HepG2 (cell line): Measurements from ENCODE around the gene WNT9A. TPM values are rescaled to one million over a fixed set of nuclear protein-coding genes. Genes with fewer than 3 reads are reported as not detected.

ENCODE experiments used
- ATAC-seq: fragments of 200-7000 bp; cut with Tn5 transposase; 3 replicates; pipeline ENCODE4 v1.9.1; 2020; ENCODE audit warnings: mild to moderate bottlenecking, moderate library complexity
- BruUV-seq: library from RNA; stranded (reverse); fragments of 400-500 nt; replicated peaks from 2 replicates; lab custom pipeline; 2021; lab: Mats Ljungman, UMichigan
- CTCF ChIA-PET: fragments of 300-600 bp; formaldehyde crosslinking; extraction: SDS; loops from one replicate; lab custom pipeline; 2021; ENCODE audit warnings: low total read pairs, inconsistent platforms, low intra/inter-chr PET ratio; lab: Yijun Ruan, JAX
- POLR2A ChIA-PET: fragments of 350-600 bp; sonication (Branson Sonifier 250); formaldehyde crosslinking; loops from one replicate; lab custom pipeline; 2020; ENCODE audit warnings: antibody characterized with exemption, inconsistent platforms; lab: Yijun Ruan, JAX
- DNase-seq: peaks from one replicate; pipeline ENCODE4 v3.0.0-alpha.2; 2015; ENCODE audit warnings: low spot score
- FAIRE-seq: peaks from 3 replicates; lab custom pipeline; 2011; peaks lifted over from hg19 to GRCh38; lab: Jason Lieb, UNC
- H2AFZ ChIP-seq: one replicate; pipeline ENCODE4 v1.6.1; 2011; ENCODE audit warnings: low read length, inconsistent platforms
- H3K27ac ChIP-seq: fragments of 300-600 bp; 3 replicates; pipeline ENCODE4 v1.8.0; 2011; ENCODE audit warnings: mixed run types, mild to moderate bottlenecking, mixed read lengths, low read length, inconsistent platforms; ENCODE audit not compliant: insufficient read depth; ENCODE audit errors: extremely low read length
- H3K27me3 ChIP-seq, 2 experiments: fragments of 200-600 bp in 1 of 2; 2 replicates in 1 of 2; 3 replicates in 1 of 2; pipeline versions ENCODE4 v1.6.0 to v1.8.0; 2011; ENCODE audit warnings: low read length in 2 of 2, mild to moderate bottlenecking in 2 of 2, moderate library complexity in 2 of 2, inconsistent platforms in 1 of 2; ENCODE audit not compliant: insufficient read depth in 2 of 2, control insufficient read depth in 1 of 2
- H3K36me3 ChIP-seq, 2 experiments: fragments of 200-600 bp in 1 of 2; replicated peaks in 1 of 2; 2 replicates in 1 of 2; 3 replicates in 1 of 2; pipeline versions ENCODE4 v1.5.1 to v1.8.0; 2011; ENCODE audit warnings: low read length in 2 of 2, inconsistent platforms in 1 of 2; ENCODE audit not compliant: insufficient read depth in 2 of 2, control insufficient read depth in 1 of 2
- H3K4me1 ChIP-seq: 2 replicates; pipeline ENCODE4 v1.5.1; 2012; ENCODE audit warnings: low read length, inconsistent platforms; ENCODE audit not compliant: insufficient read depth
- H3K4me2 ChIP-seq: 2 replicates; pipeline ENCODE4 v1.6.0; 2011; ENCODE audit warnings: low read depth, low read length, inconsistent platforms
- H3K4me3 ChIP-seq, 3 experiments: fragments of 200-600 bp in 1 of 3; sonication (generic), shearing (Covaris generic) in 1 of 3; replicated peaks in 1 of 3; 2 replicates each; pipeline ENCODE4 v1.5.1; 2011 to 2016; ENCODE audit warnings: low read length in 3 of 3, inconsistent platforms in 2 of 3, low read depth in 2 of 3, mild to moderate bottlenecking in 2 of 3, control low read depth in 1 of 3, mixed read lengths in 1 of 3; ENCODE audit not compliant: insufficient read depth in 1 of 3
- H3K79me2 ChIP-seq: one replicate; pipeline ENCODE4 v1.6.1; 2011; ENCODE audit warnings: low read length, inconsistent platforms; ENCODE audit not compliant: insufficient read depth
- H3K9ac ChIP-seq: 2 replicates; pipeline ENCODE4 v1.6.0; 2011; ENCODE audit warnings: mild to moderate bottlenecking, low read depth, low read length, inconsistent platforms; ENCODE audit not compliant: insufficient read depth
- H3K9me3 ChIP-seq: 2 replicates; pipeline ENCODE4 v1.5.1; 2012; ENCODE audit warnings: mild to moderate bottlenecking, low read length
- H4K20me1 ChIP-seq: 2 replicates; pipeline ENCODE4 v1.6.0; 2011; ENCODE audit warnings: inconsistent platforms, mild to moderate bottlenecking, low read length, moderate library complexity; ENCODE audit not compliant: insufficient read depth
- CBX2 ChIP-seq, 2 experiments: fragments of 200-600 bp in 1 of 2; sonication (generic); formaldehyde crosslinking in 1 of 2; IDR thresholded peaks; 2 replicates each; pipeline versions ENCODE4 v1.7.0 to v1.8.1; 2018 to 2022; ENCODE audit warnings: low read depth in 2 of 2, low read length in 1 of 2, mild to moderate bottlenecking in 1 of 2, missing genetic modification reagents in 1 of 2
- DMTF1 ChIP-seq: sonication (generic); formaldehyde crosslinking; IDR thresholded peaks from 2 replicates; pipeline ENCODE4 v1.4.0; 2020; ENCODE audit warnings: mild to moderate bottlenecking, missing genetic modification reagents
- DNMT3B ChIP-seq: conservative IDR thresholded peaks from 2 replicates; pipeline ENCODE4 v1.6.1; 2016; ENCODE audit warnings: missing biosample characterization, control low read depth
- IRF2 ChIP-seq: IDR thresholded peaks from 2 replicates; pipeline ENCODE4 v1.6.1; 2018; ENCODE audit warnings: missing genetic modification reagents, missing compliant biosample characterization
- JDP2 ChIP-seq: sonication (generic); formaldehyde crosslinking; IDR thresholded peaks from 2 replicates; pipeline ENCODE4 v1.8.1; 2022; ENCODE audit warnings: missing genetic modification reagents, borderline replicate concordance
- NCOA2 ChIP-seq: sonication (generic); formaldehyde crosslinking; IDR thresholded peaks from 2 replicates; pipeline ENCODE4 v1.8.0; 2022; ENCODE audit warnings: inconsistent platforms
- NFE2L2 ChIP-seq: fragments of 150-350 bp; IDR thresholded peaks from 2 replicates; pipeline ENCODE4 v1.6.1; 2014; ENCODE audit warnings: low read length
- PBX3 ChIP-seq: sonication (generic); formaldehyde crosslinking; IDR thresholded peaks from 2 replicates; pipeline ENCODE4 v1.8.1; 2023; ENCODE audit warnings: missing genetic modification reagents, inconsistent platforms, borderline replicate concordance
- YY1 ChIP-seq: IDR thresholded peaks from 2 replicates; pipeline ENCODE4 v1.6.1; 2011; ENCODE audit warnings: low read length, low read depth, moderate library complexity, mild to moderate bottlenecking; ENCODE audit not compliant: insufficient read depth, insufficient replicate concordance
- WGBS: methylation state at CpG from one replicate; pipeline ENCODE4 v1.1.6; 2017; ENCODE audit warnings: low lambda C conversion rate; 5-methylcytosine and 5-hydroxymethylcytosine counted together
- in situ Hi-C: cut with HindIII; loops from 2 replicates; pipeline ENCODE4 v1.10.0; 2017; ENCODE audit warnings: low pct_unique_long_range_greater_than_20kb; ENCODE audit not compliant: extremely low pct_ligation_motif_present
- intact Hi-C: fragments of 100-400 bp; cut with micrococcal nuclease; formaldehyde crosslinking; loops from one replicate; pipeline ENCODE4 v1.10.0; 2022; ENCODE audit not compliant: unreplicated experiment
- polyA plus RNA-seq, 8 experiments: library from polyadenylated mRNA; depleted of rRNA in 3 of 8; stranded (reverse) in 7 of 8; unstranded in 1 of 8; fragments of >200 nt; fragmentation: Illumina TruSeq in 4 of 8; extraction: Trizol in 4 of 8; gene quantifications; 2 replicates each; pipeline versions ENCODE4 v1.2.1 to v1.2.3, GENCODE V29; 2011 to 2016; ENCODE audit warnings: low read depth in 4 of 8, missing spikeins in 1 of 8, mixed read lengths in 1 of 8; ENCODE audit not compliant: insufficient read depth in 1 of 8
- total RNA-seq, 5 experiments: library from RNA; depleted of rRNA; stranded (reverse); fragments of >200 nt; fragmentation: Illumina TruSeq; extraction: Trizol; gene quantifications; 2 replicates each; pipeline ENCODE4 v1.2.3, GENCODE V29; 2016; ENCODE audit warnings: low read depth in 1 of 5
- TF ChIP-seq, protein P1 (sequence below): sonication (generic); formaldehyde crosslinking; IDR thresholded peaks from 2 replicates; pipeline ENCODE4 v1.8.0; 2022; ENCODE audit warnings: missing genetic modification reagents, mild to moderate bottlenecking, inconsistent platforms, borderline replicate concordance
- TF ChIP-seq, protein P2 (sequence below), 2 experiments: sonication (generic) in 1 of 2; formaldehyde crosslinking in 1 of 2; IDR thresholded peaks; 2 replicates each; pipeline versions ENCODE4 v1.4.0 to v1.6.1; 2018 to 2020; ENCODE audit warnings: missing genetic modification reagents in 2 of 2, borderline replicate concordance in 1 of 2, low read depth in 1 of 2, mild to moderate bottlenecking in 1 of 2, missing biosample characterization in 1 of 2

WNT9A gene
- total and polyA plus RNA-seq, 2 of the 13 experiments (the other 11 are each of a cell fraction or from before 2014, with no cell fraction given), result 0.04 TPM; not detected in 1

- TF ChIP-seq YY1, result peak; percentile 1
Measured at GRCh38 chr1:227945891-227946623, 1.7 kb downstream of the WNT9A start (continued).

DNA sequence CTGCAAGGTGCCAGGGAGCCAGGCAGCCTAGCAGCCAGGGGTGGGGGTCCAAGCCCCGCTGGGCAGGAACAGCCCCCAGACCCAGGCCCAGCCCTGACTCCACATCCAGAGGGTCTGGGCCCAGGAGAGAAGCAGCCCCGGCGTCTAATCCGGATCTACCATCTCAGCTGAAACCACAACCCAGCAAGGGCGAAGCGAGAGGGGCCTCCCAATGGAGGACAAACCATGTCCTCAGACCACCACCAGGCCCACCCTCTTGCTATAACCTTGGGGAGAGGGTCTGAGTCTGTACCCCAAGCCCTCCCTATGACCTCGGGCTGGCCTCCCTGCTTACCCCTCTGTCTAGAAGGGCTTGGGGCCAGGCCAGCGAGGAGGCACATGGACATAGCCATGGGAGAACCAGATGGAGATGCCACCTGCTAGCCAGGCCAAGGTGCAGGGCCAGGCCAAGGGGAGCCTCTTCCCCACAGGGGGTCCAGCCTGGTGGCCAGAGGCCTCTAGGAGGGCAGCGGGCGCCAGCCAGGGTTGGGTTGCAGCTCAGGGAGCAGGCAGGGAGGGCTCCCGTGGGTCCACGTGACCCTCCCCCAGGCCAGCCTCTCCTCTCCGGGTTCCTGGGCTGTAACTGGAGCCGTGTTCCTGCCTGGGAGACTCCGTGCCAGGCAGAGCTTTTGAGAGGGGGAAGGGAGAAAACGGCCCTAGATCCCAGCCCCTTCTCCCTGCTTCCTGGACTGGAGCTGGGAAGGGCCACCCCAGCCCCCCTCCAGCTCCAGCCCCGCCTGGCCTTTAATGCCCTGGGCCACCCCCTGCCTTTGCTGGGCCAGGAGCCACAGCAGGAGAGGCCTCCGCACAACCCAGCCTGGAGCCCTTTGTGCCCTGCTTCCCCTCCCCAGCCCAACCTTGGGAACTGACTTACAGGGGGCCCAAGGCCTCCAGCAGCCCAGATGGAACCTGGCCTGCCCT is 2.5 kb downstream of the WNT9A start:
- ChIA-PET CTCF (interaction anchor here (0.7 to 2.9 kb wide), 2 partner anchors 183 kb away, joined by 3 to 36 read pairs; no protein-coding TSS in a partner anchor), POLR2A (interaction anchor here (0.5 kb wide), 1 partner anchor 151 kb away, joined by 4 read pairs; no protein-coding TSS in a partner anchor)
- intact Hi-C loops (no loop called here), in situ Hi-C loops (loop anchor here (5.0 kb wide), 2 partner anchors 43 to 183 kb away; no protein-coding TSS in a partner anchor)
- H3K4me1 ChIP-seq, result peaks cover 16% of the 10 kb centered on the region
- no peak for FAIRE-seq
- no peak overlapping the region for H3K4me3 ChIP-seq
- no peaks in the 10 kb centered on the region for H4K20me1 ChIP-seq
- H3K9ac ChIP-seq, result no peak overlapping the region
- no peaks in the 10 kb centered on the region for H3K36me3 ChIP-seq
- peaks cover 15 to 85% of the 10 kb centered on the region in 2 experiments; a peak in 4 of 5 replicates for H3K27me3 ChIP-seq
- WGBS, result 64% methylated on average over 6 of the region's 18 CpGs
- H3K27ac ChIP-seq, result no peak overlapping the region
- no peaks in the 10 kb centered on the region for H3K9me3 ChIP-seq
- H3K79me2 ChIP-seq, result no peaks in the 10 kb centered on the region
- ATAC-seq, result no peak
- no peak overlapping the region for H2AFZ ChIP-seq
- no peak for DNase-seq
- no peak overlapping the region for H3K4me2 ChIP-seq
- no TSS peak for BruUV-seq
- TF ChIP-seq IRF2 (CRISPR knock-in tag) (no peak), CBX2 (IDR thresholded peaks at IDR 0.05; ENCODE audit: low read depth, low read length) (no peak), CBX2 (CRISPR knock-in tag; IDR thresholded peaks at IDR 0.05; ENCODE audit: low read depth) (no peak), NFE2L2 (no peak), PBX3 (CRISPR knock-in tag) (no peak), DNMT3B (CRISPR knock-in tag) (no peak), DMTF1 (CRISPR knock-in tag) (no peak), NCOA2 (no peak), JDP2 (no peak)
- TF ChIP-seq, protein P1, sequence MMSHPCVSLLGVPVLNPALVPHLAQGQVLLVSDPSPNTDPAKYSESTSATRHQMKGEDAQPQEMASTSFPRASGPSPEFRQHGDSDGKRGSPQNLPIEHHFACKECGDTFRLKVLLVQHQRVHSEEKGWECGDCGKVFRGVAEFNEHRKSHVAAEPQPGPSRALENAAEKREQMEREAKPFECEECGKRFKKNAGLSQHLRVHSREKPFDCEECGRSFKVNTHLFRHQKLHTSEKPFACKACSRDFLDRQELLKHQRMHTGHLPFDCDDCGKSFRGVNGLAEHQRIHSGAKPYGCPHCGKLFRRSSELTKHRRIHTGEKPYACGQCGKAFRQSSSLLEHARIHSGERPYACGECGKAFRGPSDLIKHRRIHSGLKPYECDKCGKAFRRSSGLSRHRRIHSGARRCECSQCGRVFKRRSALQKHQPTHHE, result no peak
- TF ChIP-seq, protein P2, sequence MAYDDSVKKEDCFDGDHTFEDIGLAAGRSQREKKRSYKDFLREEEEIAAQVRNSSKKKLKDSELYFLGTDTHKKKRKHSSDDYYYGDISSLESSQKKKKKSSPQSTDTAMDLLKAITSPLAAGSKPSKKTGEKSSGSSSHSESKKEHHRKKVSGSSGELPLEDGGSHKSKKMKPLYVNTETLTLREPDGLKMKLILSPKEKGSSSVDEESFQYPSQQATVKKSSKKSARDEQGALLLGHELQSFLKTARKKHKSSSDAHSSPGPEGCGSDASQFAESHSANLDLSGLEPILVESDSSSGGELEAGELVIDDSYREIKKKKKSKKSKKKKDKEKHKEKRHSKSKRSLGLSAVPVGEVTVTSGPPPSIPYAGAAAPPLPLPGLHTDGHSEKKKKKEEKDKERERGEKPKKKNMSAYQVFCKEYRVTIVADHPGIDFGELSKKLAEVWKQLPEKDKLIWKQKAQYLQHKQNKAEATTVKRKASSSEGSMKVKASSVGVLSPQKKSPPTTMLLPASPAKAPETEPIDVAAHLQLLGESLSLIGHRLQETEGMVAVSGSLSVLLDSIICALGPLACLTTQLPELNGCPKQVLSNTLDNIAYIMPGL (CRISPR knock-in tag; IDR thresholded peaks at IDR 0.05; ENCODE audit: borderline replicate concordance in 1 of 2, low read depth in 1 of 2), result no peak
